ENCODE data around the gene SHISA7.

SHISA7 gene

DNA sequence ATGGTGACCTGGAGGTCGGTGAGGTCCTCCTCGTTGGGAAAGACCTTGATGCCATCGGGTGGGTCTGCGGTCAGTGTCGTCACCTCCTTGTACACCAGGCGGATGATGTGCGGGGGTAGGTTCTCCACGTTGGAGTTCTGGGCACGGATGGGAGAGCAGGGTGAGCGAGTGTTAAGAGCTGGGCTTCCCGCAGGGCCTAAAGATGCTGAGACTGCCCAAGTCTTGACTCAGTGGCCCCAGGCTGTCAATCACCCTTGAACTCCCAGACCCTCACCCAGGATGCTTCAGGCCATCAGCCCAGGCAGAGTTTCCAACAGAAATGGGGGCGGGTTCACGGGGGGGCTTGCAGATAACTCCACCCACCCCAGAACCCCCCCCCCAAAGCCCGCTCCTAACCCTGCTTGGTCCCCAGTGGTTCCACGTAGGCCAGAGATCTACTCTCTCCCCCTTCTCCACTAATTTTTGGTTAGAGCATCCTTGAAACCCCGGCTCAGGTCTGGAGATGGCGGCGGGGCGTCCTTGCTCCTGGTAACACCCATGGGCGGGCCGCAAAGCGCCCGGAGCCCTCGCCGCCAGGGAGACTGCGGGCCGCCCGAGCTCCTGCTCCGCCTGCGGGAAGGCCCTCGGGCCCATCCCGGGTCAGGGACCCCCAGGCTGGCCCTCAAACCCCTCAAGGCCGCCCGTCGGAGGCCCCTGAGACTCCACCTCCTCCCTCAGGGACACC lies 36.1 kb downstream of the SHISA7 start:
- Histone ChIP-seq H3K9me2 (replicated peaks; ENCODE audit: low read depth, low read length) (no peaks in the 10 kb centered on the region), H2AFZ (ENCODE audit: low read length) (no peak overlapping the region), H4K20me1 (ENCODE audit: insufficient read depth, low read length, poor library complexity, severe bottlenecking) (peaks cover 42% of the 10 kb centered on the region), H3K4me3 (ENCODE audit: low read length, poor library complexity, severe bottlenecking) (peak overlapping the region; percentile 91), H3K4me2 (ENCODE audit: low read depth, low read length, poor library complexity, severe bottlenecking) (peak overlapping the region; percentile 94), H3F3A (ENCODE audit: low read depth) (no peaks in the 10 kb centered on the region), H3K79me2 (ENCODE audit: insufficient read depth, low read length) (peaks cover 54% of the 10 kb centered on the region), H3K27me3 (ENCODE audit: insufficient read depth, low read length, poor library complexity, severe bottlenecking) (peaks cover 5% of the 10 kb centered on the region), H3K4me1 (ENCODE audit: insufficient read depth, low read length, poor library complexity, severe bottlenecking) (peaks cover 43% of the 10 kb centered on the region), H3K9ac (ENCODE audit: low read depth, low read length, poor library complexity, severe bottlenecking) (peak overlapping the region; percentile 97), H3K9me3 (ENCODE audit: insufficient read depth, low read depth, low read length) (no peaks in the 10 kb centered on the region), H3K36me3 (ENCODE audit: insufficient read depth, low read length) (peaks cover 30% of the 10 kb centered on the region; the same call in 1 of the 2 replicates)
- no peak for TF ChIP-seq EZH2phosphoT487 (IDR thresholded peaks at IDR 0.05; ENCODE audit: borderline replicate concordance)

DNA sequence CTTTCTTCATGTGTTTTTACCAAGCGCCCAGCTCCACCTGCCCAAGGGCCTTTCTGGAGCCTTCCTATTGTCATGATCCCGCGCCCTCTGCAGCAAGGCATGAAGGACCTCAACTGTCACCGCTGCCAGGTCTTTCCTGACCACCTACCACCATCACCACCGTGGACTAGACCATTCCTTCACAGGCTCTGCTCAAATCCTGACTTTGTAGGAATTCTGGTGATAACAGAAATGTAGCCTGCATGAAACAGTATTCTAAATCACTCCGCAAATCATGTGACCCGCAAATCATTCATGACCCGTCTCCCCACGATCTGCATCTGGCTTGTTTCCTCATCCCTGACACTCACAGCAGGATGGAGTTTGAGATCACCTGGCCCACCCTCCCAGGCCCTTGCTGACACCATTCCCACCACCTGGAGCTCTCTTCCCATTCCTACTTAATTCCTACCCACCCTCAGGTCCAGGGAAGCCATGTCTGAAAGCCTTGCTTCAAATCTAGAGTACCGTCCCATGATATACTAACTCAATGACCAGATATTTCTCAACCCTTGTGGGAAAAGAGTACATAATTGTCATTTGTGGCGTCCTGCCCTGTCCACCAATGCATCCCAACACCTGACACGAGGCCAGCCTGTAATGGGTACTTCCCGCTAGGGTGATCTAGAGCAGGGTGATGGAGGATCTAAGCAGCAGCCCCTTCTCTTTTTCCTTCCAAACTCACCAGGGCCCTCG lies 36.8 kb downstream of the SHISA7 start:
- peaks cover 36% of the 10 kb centered on the region; the same call in 1 of the 2 replicates for H3K36me3 ChIP-seq (ENCODE audit: insufficient read depth, low read length)
- peak overlapping the region; percentile 97 for H3K9ac ChIP-seq (ENCODE audit: low read depth, low read length, poor library complexity, severe bottlenecking)
- H3K4me3 ChIP-seq (ENCODE audit: low read length, poor library complexity, severe bottlenecking), result peak overlapping the region; percentile 91
- no peaks in the 10 kb centered on the region for H3K9me2 ChIP-seq (replicated peaks; ENCODE audit: low read depth, low read length)
- H4K20me1 ChIP-seq (ENCODE audit: insufficient read depth, low read length, poor library complexity, severe bottlenecking), result peaks cover 42% of the 10 kb centered on the region
- no peak overlapping the region for H2AFZ ChIP-seq (ENCODE audit: low read length)
- no peaks in the 10 kb centered on the region for H3K9me3 ChIP-seq (ENCODE audit: insufficient read depth, low read depth, low read length)
- H3K27me3 ChIP-seq (ENCODE audit: insufficient read depth, low read length, poor library complexity, severe bottlenecking), result peaks cover 5% of the 10 kb centered on the region
- peaks cover 57% of the 10 kb centered on the region for H3K79me2 ChIP-seq (ENCODE audit: insufficient read depth, low read length)
- TF ChIP-seq, protein P1, sequence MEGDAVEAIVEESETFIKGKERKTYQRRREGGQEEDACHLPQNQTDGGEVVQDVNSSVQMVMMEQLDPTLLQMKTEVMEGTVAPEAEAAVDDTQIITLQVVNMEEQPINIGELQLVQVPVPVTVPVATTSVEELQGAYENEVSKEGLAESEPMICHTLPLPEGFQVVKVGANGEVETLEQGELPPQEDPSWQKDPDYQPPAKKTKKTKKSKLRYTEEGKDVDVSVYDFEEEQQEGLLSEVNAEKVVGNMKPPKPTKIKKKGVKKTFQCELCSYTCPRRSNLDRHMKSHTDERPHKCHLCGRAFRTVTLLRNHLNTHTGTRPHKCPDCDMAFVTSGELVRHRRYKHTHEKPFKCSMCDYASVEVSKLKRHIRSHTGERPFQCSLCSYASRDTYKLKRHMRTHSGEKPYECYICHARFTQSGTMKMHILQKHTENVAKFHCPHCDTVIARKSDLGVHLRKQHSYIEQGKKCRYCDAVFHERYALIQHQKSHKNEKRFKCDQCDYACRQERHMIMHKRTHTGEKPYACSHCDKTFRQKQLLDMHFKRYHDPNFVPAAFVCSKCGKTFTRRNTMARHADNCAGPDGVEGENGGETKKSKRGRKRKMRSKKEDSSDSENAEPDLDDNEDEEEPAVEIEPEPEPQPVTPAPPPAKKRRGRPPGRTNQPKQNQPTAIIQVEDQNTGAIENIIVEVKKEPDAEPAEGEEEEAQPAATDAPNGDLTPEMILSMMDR (conservative IDR thresholded peaks at IDR 0.05; ENCODE audit: low read length), result no peak
- no peak for TF ChIP-seq EZH2phosphoT487 (IDR thresholded peaks at IDR 0.05; ENCODE audit: borderline replicate concordance)
- no peaks in the 10 kb centered on the region for H3F3A ChIP-seq (ENCODE audit: low read depth)
- peak overlapping the region; percentile 94 for H3K4me2 ChIP-seq (ENCODE audit: low read depth, low read length, poor library complexity, severe bottlenecking)
- H3K4me1 ChIP-seq (ENCODE audit: insufficient read depth, low read length, poor library complexity, severe bottlenecking), result peaks cover 43% of the 10 kb centered on the region

DNA sequence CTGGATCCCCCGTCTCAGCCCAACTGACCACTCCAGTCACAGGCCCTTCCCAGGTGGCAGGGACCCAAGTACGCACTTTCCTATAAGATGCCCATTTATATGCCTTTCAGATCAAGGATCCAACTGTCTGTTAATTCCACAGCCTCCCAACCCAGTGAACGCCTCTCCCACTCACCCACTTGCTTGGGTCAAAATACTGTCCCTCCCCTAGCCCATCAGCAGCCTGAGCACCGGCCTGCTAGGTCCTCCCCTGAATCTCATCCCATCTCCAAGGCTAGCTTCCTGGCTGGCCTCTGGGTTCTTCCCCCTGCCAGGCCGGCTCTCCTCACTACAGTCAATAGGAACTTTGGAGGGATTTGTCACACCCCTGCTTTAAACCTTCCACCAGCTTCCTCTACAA lies 37.5 kb downstream of the SHISA7 start:
- no peaks in the 10 kb centered on the region for H3F3A ChIP-seq (ENCODE audit: low read depth)
- H3K4me3 ChIP-seq (ENCODE audit: low read length, poor library complexity, severe bottlenecking), result peak overlapping the region; percentile 91
- H3K36me3 ChIP-seq (ENCODE audit: insufficient read depth, low read length), result peaks cover 41% of the 10 kb centered on the region; the same call in 1 of the 2 replicates
- peaks cover 5% of the 10 kb centered on the region for H3K27me3 ChIP-seq (ENCODE audit: insufficient read depth, low read length, poor library complexity, severe bottlenecking)
- TF ChIP-seq EZH2phosphoT487 (IDR thresholded peaks at IDR 0.05; ENCODE audit: borderline replicate concordance), result no peak
- TF ChIP-seq, protein P1 (conservative IDR thresholded peaks at IDR 0.05; ENCODE audit: low read length), result no peak
- H3K9ac ChIP-seq (ENCODE audit: low read depth, low read length, poor library complexity, severe bottlenecking), result peak overlapping the region; percentile 97
- H3K9me2 ChIP-seq (replicated peaks; ENCODE audit: low read depth, low read length), result no peaks in the 10 kb centered on the region
- peak overlapping the region; percentile 94 for H3K4me2 ChIP-seq (ENCODE audit: low read depth, low read length, poor library complexity, severe bottlenecking)
- peaks cover 46% of the 10 kb centered on the region for H4K20me1 ChIP-seq (ENCODE audit: insufficient read depth, low read length, poor library complexity, severe bottlenecking)
- H2AFZ ChIP-seq (ENCODE audit: low read length), result no peak overlapping the region
- H3K9me3 ChIP-seq (ENCODE audit: insufficient read depth, low read depth, low read length), result no peaks in the 10 kb centered on the region
- peaks cover 57% of the 10 kb centered on the region for H3K79me2 ChIP-seq (ENCODE audit: insufficient read depth, low read length)
- peaks cover 43% of the 10 kb centered on the region for H3K4me1 ChIP-seq (ENCODE audit: insufficient read depth, low read length, poor library complexity, severe bottlenecking)
